Measurements from ENCODE around the gene XNDC1N. TPM values are rescaled to one million over a fixed set of nuclear protein-coding genes. Genes with fewer than 3 reads are reported as not detected.

Gene XNDC1N
- total and polyA plus RNA-seq, 9 of the 15 experiments (the other 6 are each of a cell fraction or from before 2014, with no cell fraction given), result 6.8 to 11.4 (median 9.7) TPM

GRCh38 chr11:71948314-71949027, 20.1 kb upstream of the XNDC1N start (continued):
- TF ChIP-seq, protein P1, sequence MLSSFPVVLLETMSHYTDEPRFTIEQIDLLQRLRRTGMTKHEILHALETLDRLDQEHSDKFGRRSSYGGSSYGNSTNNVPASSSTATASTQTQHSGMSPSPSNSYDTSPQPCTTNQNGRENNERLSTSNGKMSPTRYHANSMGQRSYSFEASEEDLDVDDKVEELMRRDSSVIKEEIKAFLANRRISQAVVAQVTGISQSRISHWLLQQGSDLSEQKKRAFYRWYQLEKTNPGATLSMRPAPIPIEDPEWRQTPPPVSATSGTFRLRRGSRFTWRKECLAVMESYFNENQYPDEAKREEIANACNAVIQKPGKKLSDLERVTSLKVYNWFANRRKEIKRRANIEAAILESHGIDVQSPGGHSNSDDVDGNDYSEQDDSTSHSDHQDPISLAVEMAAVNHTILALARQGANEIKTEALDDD (IDR thresholded peaks at IDR 0.05), result peak; percentile 97
- TF ChIP-seq FOXJ3 (CRISPR knock-in tag; IDR thresholded peaks at IDR 0.05) (no peak), NR2C1 (IDR thresholded peaks at IDR 0.05) (peak; percentile 65), NR2C1 (tag; IDR thresholded peaks at IDR 0.05) (peak; percentile 29; the same call in 1 of the 2 replicates), JUND (IDR thresholded peaks at IDR 0.05; ENCODE audit: borderline replicate concordance, low read depth, low read length) (no peak), JUND (tag; IDR thresholded peaks at IDR 0.05; ENCODE audit: borderline replicate concordance, low read depth, low read length) (peak; percentile 35; the same call in 2 of the 3 replicates), KDM1A (IDR thresholded peaks at IDR 0.05) (peak; percentile 69 to 77)

DNA sequence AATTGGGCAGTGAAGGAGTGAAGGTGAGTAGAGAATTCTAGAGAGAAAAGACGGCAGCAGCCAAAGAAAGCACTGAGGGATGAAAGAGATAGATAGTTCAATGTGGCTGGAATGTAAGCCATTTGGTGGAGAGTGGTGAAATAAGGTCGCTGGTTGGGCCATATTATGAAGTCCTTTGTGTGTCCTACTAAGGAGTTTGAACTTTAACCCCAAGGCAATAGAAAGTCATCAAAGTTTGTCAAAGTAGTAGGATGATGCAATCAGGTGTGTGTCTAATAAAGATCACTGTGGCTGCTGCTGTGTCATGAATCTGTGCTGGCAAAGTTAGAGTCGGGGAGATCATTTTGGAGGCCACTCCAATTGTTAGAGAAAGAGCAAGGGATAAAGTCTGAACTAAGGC, 19.1 kb upstream of the XNDC1N start:
- FAIRE-seq (peak; percentile 52), ATAC-seq (peak; percentile 64), DNase-seq (ENCODE audit: extremely low read depth in 1 of 4, low spot score in 3 of 4) (peak in 1 of 4 experiments; percentile 25)
- peaks cover 15% of the 10 kb centered on the region; the same call in 1 of the 2 replicates for H4K20me1 ChIP-seq (replicated peaks; ENCODE audit: control insufficient read depth, insufficient read depth, low read length)
- ChIA-PET CTCF (ENCODE audit: low intra/inter-chr PET ratio) (no interaction called here), POLR2A (interaction anchor here (1.2 to 2.2 kb wide), 3 partner anchors 8 to 11 kb away, joined by 4 to 11 read pairs (median 9); no protein-coding TSS in a partner anchor)
- no peaks in the 10 kb centered on the region for H3K9me3 ChIP-seq (replicated peaks; ENCODE audit: control insufficient read depth, insufficient read depth, low read depth, low read length)
- H3K4me3 ChIP-seq, result no peak overlapping the region
- H3K79me2 ChIP-seq (ENCODE audit: control insufficient read depth, insufficient read depth, low read length), result peaks cover 68% of the 10 kb centered on the region
- WGBS (ENCODE audit: insufficient coverage, low coverage, missing lambda C conversion rate), result 23% methylated on average over 3 of the region's 3 CpGs
- H2AFZ ChIP-seq (ENCODE audit: low read depth, low read length), result no peak overlapping the region
- peaks cover 30 to 33% of the 10 kb centered on the region in 2 experiments for H3K4me1 ChIP-seq (replicated peaks in 1 of 2; ENCODE audit: control insufficient read depth in 2 of 2, insufficient read depth in 2 of 2, low read length in 2 of 2)
- H3K27ac ChIP-seq (ENCODE audit: extremely low read depth, low read depth, low read length), result no peak overlapping the region
- no peaks in the 10 kb centered on the region for H3K27me3 ChIP-seq (ENCODE audit: control insufficient read depth in 2 of 2, insufficient read depth in 2 of 2, low read length in 2 of 2)
- no peak overlapping the region for H3K9ac ChIP-seq (ENCODE audit: insufficient read depth in 1 of 2, low read depth in 2 of 2, low read length in 2 of 2)
- intact Hi-C loops (cut with micrococcal nuclease), result no loop called here
- BruUV-seq (replicated peaks), result no TSS peak
- H3K36me3 ChIP-seq (ENCODE audit: control insufficient read depth, insufficient read depth, low read length), result peaks cover 8% of the 10 kb centered on the region; the same call in 2 of the 3 replicates
- no peak overlapping the region for H3K4me2 ChIP-seq (ENCODE audit: insufficient read depth, low read length)
- in situ Hi-C loops (cut with MboI), result no loop called here
- H3K9me1 ChIP-seq (ENCODE audit: control insufficient read depth, insufficient read depth, low read length), result no peaks in the 10 kb centered on the region
- 0 out of 2 replicates have a peak, but pooled peaks have one; percentile 67 for TF ChIP-seq NBN (IDR thresholded peaks at IDR 0.05; ENCODE audit: low read depth)
- TF ChIP-seq HDAC3 (IDR thresholded peaks at IDR 0.05; ENCODE audit: borderline replicate concordance, partially characterized antibody), result peak; percentile 50
- no peak for TF ChIP-seq PCBP1 (IDR thresholded peaks at IDR 0.05; ENCODE audit: low read depth, low read length, poor library complexity, severe bottlenecking)
- peak; percentile 87 for TF ChIP-seq HDAC2 (IDR thresholded peaks at IDR 0.05)
- peak; percentile 54; the same call in 1 of the 2 replicates for TF ChIP-seq EP300 (IDR thresholded peaks at IDR 0.05; ENCODE audit: low read length)
- TF ChIP-seq PKNOX1 (IDR thresholded peaks at IDR 0.05), result peak; percentile 11; the same call in 1 of the 2 replicates
- TF ChIP-seq, protein P2, sequence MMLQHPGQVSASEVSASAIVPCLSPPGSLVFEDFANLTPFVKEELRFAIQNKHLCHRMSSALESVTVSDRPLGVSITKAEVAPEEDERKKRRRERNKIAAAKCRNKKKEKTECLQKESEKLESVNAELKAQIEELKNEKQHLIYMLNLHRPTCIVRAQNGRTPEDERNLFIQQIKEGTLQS (IDR thresholded peaks at IDR 0.05), result peak; percentile 99
- TF ChIP-seq, protein P2 (CRISPR knock-in tag; conservative IDR thresholded peaks at IDR 0.05), result no peak
- TF ChIP-seq JUND (IDR thresholded peaks at IDR 0.05; ENCODE audit: borderline replicate concordance, low read depth, low read length), result peak; percentile 83
- peak; percentile 64; the same call in 1 of the 3 replicates for TF ChIP-seq JUND (tag; IDR thresholded peaks at IDR 0.05; ENCODE audit: borderline replicate concordance, low read depth, low read length)
- peak; percentile 93 for TF ChIP-seq NR2C1 (IDR thresholded peaks at IDR 0.05)
- TF ChIP-seq NR2C1 (tag; IDR thresholded peaks at IDR 0.05), result peak; percentile 95
- TF ChIP-seq DACH1 (IDR thresholded peaks at IDR 0.05; ENCODE audit: partially characterized antibody), result peak; percentile 58
- peak; percentile 38 for TF ChIP-seq MAFG (tag; conservative IDR thresholded peaks at IDR 0.05)
- no peak for TF ChIP-seq ETV5 (CRISPR knock-in tag; IDR thresholded peaks at IDR 0.05; ENCODE audit: low read depth)
- TF ChIP-seq ZNF75A (CRISPR knock-in tag; IDR thresholded peaks at IDR 0.05), result no peak
